Measurements from ENCODE around the gene SLC29A3. TPM values are rescaled to one million over a fixed set of nuclear protein-coding genes. Genes with fewer than 3 reads are reported as not detected.

The SLC29A3 gene
- total and polyA plus RNA-seq, 2 of the 8 experiments (the other 6 are each of a cell fraction or from before 2014, with no cell fraction given) = 14.0 to 24.6 TPM

- no peak overlapping the region for H3K4ac ChIP-seq (replicated peaks; ENCODE audit: insufficient read length, low read depth, low read length)
- no peak for FAIRE-seq
- H2BK120ac ChIP-seq (replicated peaks; ENCODE audit: low read depth, low read length) = no peak overlapping the region
- H3K27me3 ChIP-seq (replicated peaks in 1 of 4; ENCODE audit: control insufficient read depth in 3 of 4, extremely low read depth in 1 of 4, insufficient read depth in 3 of 4, low read length in 3 of 4) = peaks cover 0 to 12% (median 7%) of the 10 kb centered on the region in 4 experiments; a peak in 4 of 7 replicates
- H2BK20ac ChIP-seq (ENCODE audit: low read length) = no peak overlapping the region
- H3K79me2 ChIP-seq (ENCODE audit: control insufficient read depth in 1 of 2, insufficient read depth in 2 of 2, low read length in 2 of 2) = no peaks in the 10 kb centered on the region
- no peak overlapping the region for H3K23ac ChIP-seq (ENCODE audit: insufficient read length)
- H4K8ac ChIP-seq (ENCODE audit: extremely low read depth, insufficient read depth, low read length) = no peak overlapping the region
- no peaks in the 10 kb centered on the region for H4K20me1 ChIP-seq (replicated peaks in 1 of 2; ENCODE audit: control insufficient read depth in 1 of 2, insufficient read depth in 2 of 2, low read length in 2 of 2)
- no peak overlapping the region for H2BK5ac ChIP-seq (ENCODE audit: low read depth, low read length)
- H2AFZ ChIP-seq (ENCODE audit: low read length) = no peak overlapping the region
- peaks cover 0 to 3% (median 0%) of the 10 kb centered on the region in 4 experiments; a peak in 1 of 7 replicates for H3K4me1 ChIP-seq (replicated peaks in 1 of 4; ENCODE audit: control insufficient read depth in 3 of 4, insufficient read depth in 4 of 4, low read length in 3 of 4)
- no peak overlapping the region for H3K18ac ChIP-seq (ENCODE audit: extremely low read depth, low read length)
- H3K4me2 ChIP-seq (ENCODE audit: insufficient read depth in 1 of 2, low read depth in 2 of 2, low read length in 2 of 2) = no peak overlapping the region
- H2AK5ac ChIP-seq (ENCODE audit: low read depth, low read length) = no peak overlapping the region
- H2BK12ac ChIP-seq (ENCODE audit: low read depth, low read length) = no peak overlapping the region
- WGBS, 2 experiments (ENCODE audit: extremely low coverage in 1 of 2, insufficient coverage in 1 of 2, insufficient read length in 1 of 2, insufficient replicate concordance in 2 of 2, low coverage in 1 of 2, low lambda C conversion rate in 2 of 2, missing lambda C conversion rate in 1 of 2) = 81% methylated on average over 10 of the region's 10 CpGs; no CpG with 5 or more reads in 1 of the 2 experiments
- no peak overlapping the region for H4K91ac ChIP-seq (replicated peaks; ENCODE audit: insufficient read length, low read length)
- ChIA-PET CTCF (ENCODE audit: partially characterized antibody) (interaction anchor here (1.1 to 3.9 kb wide), 16 partner anchors 9 to 317 kb away, joined by 3 to 21 read pairs (median 4); partner anchors contain the start of gene SLC29A3), POLR2A (ENCODE audit: partially characterized antibody) (interaction anchor here (0.7 kb wide), 1 partner anchor 13 kb away, joined by 3 read pairs; no protein-coding TSS in a partner anchor)
- no peak overlapping the region for H2BK15ac ChIP-seq (ENCODE audit: low read length)
- no peak overlapping the region for H4K5ac ChIP-seq (ENCODE audit: insufficient read length, low read depth, low read length)
- H3K56ac ChIP-seq (replicated peaks; ENCODE audit: insufficient read length, low read depth, low read length) = no peak overlapping the region
- no peaks in the 10 kb centered on the region for H3K9me3 ChIP-seq (ENCODE audit: insufficient read depth in 2 of 2, low read depth in 1 of 2, low read length in 1 of 2)
- DNase-seq (ENCODE audit: low read depth in 1 of 2, low spot score in 2 of 2) = no peak
- no peaks in the 10 kb centered on the region for H3K36me3 ChIP-seq (ENCODE audit: control insufficient read depth in 2 of 4, insufficient read depth in 4 of 4, low read length in 3 of 4)
- no peak overlapping the region for H3K9ac ChIP-seq (replicated peaks in 1 of 4; ENCODE audit: extremely low read depth in 1 of 4, low read depth in 3 of 4, low read length in 3 of 4)
- no peaks in the 10 kb centered on the region for H3K79me1 ChIP-seq (ENCODE audit: low read depth, low read length)
- no peak overlapping the region for H3K4me3 ChIP-seq (ENCODE audit: extremely low read depth in 1 of 4, insufficient read depth in 2 of 4, low read depth in 3 of 4, low read length in 4 of 4)
- H3K27ac ChIP-seq (ENCODE audit: low read depth, low read length) = no peak overlapping the region
- H3K14ac ChIP-seq (ENCODE audit: insufficient read length) = no peak overlapping the region
- no peaks in the 10 kb centered on the region for H3K23me2 ChIP-seq (ENCODE audit: low read depth, low read length)
- TF ChIP-seq RXRA (IDR thresholded peaks at IDR 0.05; ENCODE audit: insufficient read depth, low read depth, low read length) (no peak), TAF7 (optimal IDR thresholded peaks at IDR 0.05; ENCODE audit: borderline replicate concordance, low read depth, low read length) (no peak), SAP30 (IDR thresholded peaks at IDR 0.05; ENCODE audit: insufficient read depth, insufficient replicate concordance, low read length) (no peak), POLR2A (IDR thresholded peaks at IDR 0.05; ENCODE audit: control extremely low read depth in 1 of 2, low read depth in 2 of 2, low read length in 2 of 2) (no peak), BACH1 (IDR thresholded peaks at IDR 0.05; ENCODE audit: low read length) (no peak), JUND (IDR thresholded peaks at IDR 0.05; ENCODE audit: low read length) (no peak), CTBP2 (IDR thresholded peaks at IDR 0.05; ENCODE audit: borderline replicate concordance, insufficient read depth, insufficient read length, low read length) (no peak), SIX5 (IDR thresholded peaks at IDR 0.05; ENCODE audit: low read depth, low read length) (no peak)
Measured at GRCh38 chr10:71390461-71390835, 71.4 kb downstream of the SLC29A3 start.

Measured in H1 (cell line).